Stimulated activated CD8-positive, alpha-beta memory T cell treated with anti-CD3 and anti-CD28 coated beads, Interleukin-4, amount 100 ng/mL, for 1 hour (primary cell): Measurements from ENCODE around the gene RPRD1B.
"Not testable (repeated sequence)": the region's sequence is repeated elsewhere in the genome, so short reads cannot be mapped to it uniquely, and the experiment has no call there.

Experiments used
- DNase-seq, 2 donors: peaks; one replicate each; pipeline ENCODE4 v3.0.0-alpha.2; 2020; ENCODE audit warnings: low read depth in 2 of 2, low spot score in 1 of 2

Gene RPRD1B

GRCh38 chr20:38104285-38104684 is 70.7 kb downstream of the RPRD1B start:
- no peak for DNase-seq

GRCh38 chr20:38106461-38106860 is 72.9 kb downstream of the RPRD1B start:
- no peak for DNase-seq

- not testable (repeated sequence) for DNase-seq
Observed at GRCh38 chr20:38107386-38107785, 73.8 kb downstream of the RPRD1B start.

DNA sequence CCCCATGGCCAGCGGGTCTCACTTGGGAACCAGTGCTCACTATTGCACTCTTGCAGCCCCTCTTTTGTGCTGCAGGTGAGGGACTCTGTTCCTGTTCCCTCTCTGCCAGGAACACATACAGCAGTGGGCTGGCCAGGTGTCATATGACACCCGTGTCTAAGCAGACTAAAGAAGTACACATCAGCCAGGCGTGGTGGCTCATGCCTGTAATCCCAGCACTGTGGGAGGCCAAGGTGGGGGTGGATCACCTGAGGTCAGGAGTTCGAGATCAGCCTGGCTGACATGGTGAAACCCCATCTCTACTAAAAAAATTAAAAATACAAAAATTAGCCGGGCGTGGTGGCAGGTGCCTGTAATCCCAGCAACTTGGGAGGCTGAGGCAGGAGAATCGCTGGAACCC is 74.4 kb downstream of the RPRD1B start:
- not testable (repeated sequence) for DNase-seq

GRCh38 chr20:38108438-38108985 is 75.0 kb downstream of the RPRD1B start:
- DNase-seq, result no peak

DNA sequence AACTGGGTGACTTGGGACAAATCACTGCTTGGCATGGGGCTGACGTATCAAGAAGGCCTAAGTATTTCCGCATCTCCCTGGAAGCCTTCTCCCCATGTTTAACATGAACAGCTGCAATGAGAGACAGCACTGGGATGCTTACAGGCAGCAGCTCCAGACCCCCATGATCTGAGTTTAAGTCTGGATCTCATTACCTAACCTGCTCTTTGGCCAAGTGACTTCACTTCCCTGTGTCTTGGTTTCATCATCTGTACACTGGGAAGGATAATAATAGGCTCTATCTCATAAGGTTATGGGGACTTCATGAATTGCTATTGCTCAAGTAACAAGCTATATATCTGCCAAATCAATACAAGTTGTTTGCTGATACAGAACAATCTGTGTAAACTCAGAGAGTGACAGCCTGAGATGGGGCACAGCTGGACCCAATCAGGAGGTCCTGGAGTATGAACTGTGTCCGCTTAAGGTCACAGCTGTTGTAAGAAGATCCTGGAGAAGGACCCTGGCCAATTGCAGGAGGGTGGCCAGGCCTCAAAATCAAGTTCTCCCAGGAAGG is 75.5 kb downstream of the RPRD1B start:
- DNase-seq, result no peak

GRCh38 chr20:38109591-38110524 is 76.3 kb downstream of the RPRD1B start:
- DNase-seq, result no peak

- DNase-seq, result no peak
Observed at GRCh38 chr20:38110525-38111178, 77.1 kb downstream of the RPRD1B start.

DNA sequence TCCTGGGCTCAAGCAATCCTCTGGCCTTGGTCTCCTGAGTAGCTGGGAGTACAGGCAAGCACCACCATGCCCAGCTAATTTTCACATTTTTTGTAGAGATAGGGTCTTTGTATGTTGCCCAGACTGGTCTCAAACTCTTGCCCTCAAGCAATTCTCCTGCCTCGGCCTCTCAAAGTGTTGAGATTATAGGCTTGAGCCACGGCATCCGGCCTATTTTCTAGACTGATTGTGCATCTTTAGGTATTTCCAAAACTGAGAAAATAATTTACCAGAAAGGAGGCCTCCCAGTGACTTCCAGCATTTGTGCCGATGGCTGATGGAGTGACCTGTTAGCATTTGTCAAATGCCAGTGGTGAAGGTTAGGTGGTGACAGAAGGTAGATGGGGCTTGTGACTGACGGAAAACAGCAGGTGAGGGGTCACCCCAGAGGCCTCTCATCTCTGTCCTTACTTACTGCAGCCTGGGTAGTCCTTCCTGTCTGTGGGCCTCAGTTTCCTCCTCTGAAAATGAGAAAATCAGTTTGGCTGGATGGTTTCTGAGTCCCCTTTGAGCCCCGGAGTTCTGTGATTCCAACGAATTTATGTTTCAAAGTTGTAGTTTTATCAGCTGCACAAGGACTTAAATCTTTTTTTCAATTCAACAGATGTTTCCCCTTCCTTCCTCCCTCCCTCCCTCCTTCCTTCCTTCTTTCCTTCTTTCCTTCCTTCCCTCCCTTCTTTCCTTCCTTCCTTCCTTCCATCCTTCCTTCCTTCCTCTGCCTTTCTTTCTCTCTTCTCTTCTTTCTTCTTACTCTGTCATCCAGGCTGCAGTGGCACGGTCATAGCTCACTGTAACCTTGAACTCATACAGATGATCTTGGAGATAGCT is 78.1 kb downstream of the RPRD1B start:
- DNase-seq, result no peak

DNA sequence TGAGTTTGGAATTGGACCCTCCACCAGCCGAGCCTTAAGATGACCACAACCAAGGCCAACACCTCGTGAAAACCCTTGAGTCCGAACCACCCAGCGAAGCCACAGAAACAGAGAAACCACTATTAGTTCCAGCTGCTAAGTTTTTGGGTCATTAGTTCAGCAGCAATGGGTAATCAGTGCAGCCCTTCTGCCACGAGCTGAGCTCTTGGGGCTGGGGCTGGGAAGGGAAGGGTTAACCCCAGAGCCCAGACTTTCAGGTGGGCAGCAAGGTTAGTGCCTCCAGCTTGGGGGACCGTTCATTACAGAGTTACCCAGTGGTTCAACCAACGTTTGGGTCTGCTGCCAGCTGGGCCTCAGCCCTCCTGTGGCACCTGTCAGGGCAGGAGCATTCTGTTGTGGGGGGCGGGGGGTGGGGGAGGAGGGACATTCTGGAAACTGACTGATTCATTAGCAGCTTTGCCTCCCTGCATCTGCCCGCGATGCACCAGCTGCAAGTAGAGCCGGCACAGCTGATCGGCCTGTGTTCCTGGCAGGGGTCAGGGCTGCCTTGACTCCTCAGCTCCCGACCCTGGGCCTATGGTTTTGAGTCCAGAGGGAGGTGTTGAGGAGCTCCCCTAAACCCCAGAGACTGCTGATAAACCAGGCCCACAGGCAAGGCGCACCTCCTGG is 78.8 kb downstream of the RPRD1B start:
- DNase-seq, result no peak

GRCh38 chr20:38112930-38113294 is 79.4 kb downstream of the RPRD1B start:
- no peak for DNase-seq

DNA sequence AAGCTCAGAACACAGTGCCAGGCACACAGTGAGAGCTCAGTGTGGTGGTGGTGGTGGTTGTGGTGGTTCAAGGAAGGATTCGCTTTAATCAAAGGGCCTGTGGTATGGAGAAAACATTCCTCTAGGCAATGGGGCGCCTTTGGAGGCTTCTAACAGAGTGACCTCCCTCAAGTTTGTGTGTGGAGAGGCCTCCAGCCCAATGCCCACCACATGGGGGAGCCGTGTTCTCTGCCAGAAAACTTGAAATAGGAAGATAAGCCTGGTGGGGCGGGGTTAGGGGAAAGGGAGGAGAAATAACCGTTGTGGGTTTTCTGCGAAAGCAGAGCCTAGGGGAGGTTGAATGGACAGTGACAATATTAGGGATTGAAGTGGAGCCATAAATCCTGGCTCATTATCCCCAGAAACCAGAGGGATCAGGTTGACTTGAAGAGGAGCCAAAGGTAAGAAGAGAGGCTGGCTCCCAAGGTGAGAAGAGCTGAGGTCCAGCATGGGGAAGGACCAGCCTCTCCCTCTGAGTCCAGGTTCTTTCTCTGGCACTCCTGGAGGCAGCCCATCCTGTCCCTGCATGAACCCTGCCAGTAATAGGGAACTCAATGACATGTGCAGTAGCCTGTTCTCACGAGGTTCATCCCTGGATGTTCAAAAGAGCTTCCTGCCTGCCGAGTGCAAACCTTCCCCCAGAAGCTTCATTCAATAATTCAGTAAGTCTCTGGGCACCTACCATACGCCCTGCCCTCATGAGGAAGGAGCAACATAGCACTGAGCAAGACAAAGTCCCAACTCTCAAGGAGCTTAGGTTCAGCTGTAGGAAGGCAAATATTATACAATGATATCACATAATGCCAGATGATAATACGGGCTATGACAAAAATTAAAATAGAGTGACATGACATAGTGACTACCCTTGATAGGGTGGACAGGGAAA is 80.1 kb downstream of the RPRD1B start:
- DNase-seq, result no peak

DNA sequence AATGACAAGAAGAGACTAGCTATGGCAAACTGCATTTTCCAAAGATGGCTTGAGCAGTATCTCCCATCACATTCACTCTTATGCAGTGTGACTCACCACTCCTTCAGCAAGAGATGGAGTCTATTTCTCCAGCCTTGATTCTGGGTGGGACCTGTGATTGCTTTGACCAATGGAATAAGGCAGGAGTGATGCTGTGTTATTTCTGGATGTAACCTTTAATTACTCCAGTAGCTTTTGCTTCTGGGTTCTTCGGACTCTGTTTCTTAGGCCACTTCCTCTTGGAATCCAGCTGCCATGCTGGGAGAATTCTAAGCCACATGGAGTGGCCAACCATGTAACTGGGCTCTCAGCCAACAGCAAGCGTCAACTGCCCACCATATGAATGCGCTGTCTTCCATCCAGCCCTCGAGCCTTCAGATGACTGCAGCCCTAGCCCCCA is 80.8 kb downstream of the RPRD1B start:
- DNase-seq, result no peak

- no peak for DNase-seq
Observed at GRCh38 chr20:38115205-38115604, 81.7 kb downstream of the RPRD1B start.

DNA sequence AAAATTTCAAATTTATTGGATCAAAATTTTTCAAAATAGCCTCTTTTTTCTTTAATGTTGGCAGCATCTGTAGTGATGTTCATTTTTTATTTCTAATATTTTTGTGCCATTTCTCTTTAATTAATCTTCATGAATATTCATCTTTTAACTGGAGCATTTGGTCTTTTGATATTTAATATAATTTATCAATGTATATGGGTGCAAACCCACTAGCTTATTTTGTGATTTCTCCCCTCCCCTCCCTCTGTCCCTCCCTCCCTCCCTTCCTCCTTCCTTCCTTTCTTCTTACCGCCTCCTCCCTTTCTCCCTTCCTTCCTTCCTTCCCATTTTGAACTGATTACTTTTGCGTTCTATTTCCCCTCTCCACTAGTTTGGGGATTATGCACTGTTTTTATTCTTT is 82.3 kb downstream of the RPRD1B start:
- no peak for DNase-seq

GRCh38 chr20:38116409-38117165 is 83.0 kb downstream of the RPRD1B start:
- DNase-seq, result no peak

- DNase-seq, result no peak
Observed at GRCh38 chr20:38117205-38117604, 83.7 kb downstream of the RPRD1B start.

DNA sequence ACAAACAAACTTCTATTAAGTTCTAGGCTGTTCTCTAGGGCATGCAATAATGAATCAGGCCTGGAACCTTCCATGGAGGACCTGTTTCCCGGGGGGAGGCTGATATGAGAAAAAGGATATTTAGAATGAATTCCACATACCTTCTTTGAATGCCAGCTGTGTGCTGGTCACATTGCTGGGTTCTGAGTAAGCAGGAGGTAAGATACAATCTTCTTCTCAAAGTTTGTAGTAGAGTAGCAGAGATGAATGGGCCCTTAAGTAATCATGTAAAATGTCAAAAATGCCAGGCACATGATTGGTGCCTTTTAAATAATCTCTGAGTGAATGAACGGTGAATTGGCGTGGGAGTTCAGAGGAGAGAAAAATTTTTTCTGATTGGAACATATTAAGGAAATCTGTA is 84.1 kb downstream of the RPRD1B start:
- no peak for DNase-seq

DNA sequence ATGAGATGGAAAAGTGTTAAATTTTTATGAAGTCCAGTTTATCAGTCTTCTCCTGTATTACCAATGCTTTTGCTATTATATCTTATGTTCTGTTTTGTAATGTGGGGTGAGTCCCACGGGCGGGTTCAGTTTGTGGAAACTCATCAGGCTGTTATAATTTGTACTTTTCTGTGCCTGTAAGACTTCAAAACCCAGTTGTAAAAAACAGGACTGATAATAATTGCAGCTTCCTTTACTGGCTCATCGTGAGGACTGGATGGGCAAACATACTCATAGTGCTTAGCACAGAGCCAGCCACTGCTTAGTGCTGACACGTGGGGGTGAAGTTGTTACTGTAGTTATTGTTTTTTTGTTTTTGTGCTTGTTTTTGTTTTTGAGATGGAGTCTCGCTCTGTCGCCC is 85.9 kb downstream of the RPRD1B start:
- no peak for DNase-seq
